Stomach (tissue), 9 donors: Measurements from ENCODE around the gene RIMBP2. TPM values are rescaled to one million over a fixed set of nuclear protein-coding genes. Genes with fewer than 3 reads are reported as not detected.
A peak's percentile ranks its signal among the peaks of the same experiment; 100 is the strongest.

Source experiments
- DNase-seq, 2 donors: peaks; one replicate each; pipeline versions ENCODE4 v3.0.0 to v3.0.0-alpha.2; 2013 to 2019
- H3K27ac ChIP-seq, 5 donors: fragments of 200-600 bp in 4 of 5; sonication (generic) in 4 of 5; one replicate each; pipeline ENCODE4 v1.5.1; 2013 to 2019; ENCODE audit warnings: mild to moderate bottlenecking in 1 of 5, moderate library complexity in 1 of 5
- H3K27me3 ChIP-seq, 3 donors: fragments of 200-600 bp; sonication (generic); one replicate each; pipeline ENCODE4 v1.5.1; 2017 to 2019; ENCODE audit warnings: mixed run types in 1 of 3
- H3K36me3 ChIP-seq, 4 donors: fragments of 200-600 bp; sonication (generic); 1 replicate in 3 of 4; 2 replicates in 1 of 4; pipeline ENCODE4 v1.5.1; 2016 to 2019
- H3K4me1 ChIP-seq, 4 donors: fragments of 200-600 bp; sonication (generic); one replicate each; pipeline ENCODE4 v1.5.1; 2016 to 2019
- H3K4me3 ChIP-seq, 4 donors: fragments of 200-600 bp; sonication (generic) in 3 of 4; one replicate each; pipeline ENCODE4 v1.5.1; 2016 to 2019; ENCODE audit warnings: mild to moderate bottlenecking in 1 of 4
- H3K9me3 ChIP-seq, 4 donors: fragments of 200-600 bp; sonication (generic); one replicate each; pipeline ENCODE4 v1.5.1; 2016 to 2019
- EP300 ChIP-seq: sonication (generic); formaldehyde crosslinking; IDR thresholded peaks from one replicate; pipeline ENCODE4 v1.6.1; 2017; ENCODE audit warnings: antibody characterized with exemption
- POLR2A ChIP-seq, 4 donors: fragments of 450-650 bp; IDR thresholded peaks; one replicate each; pipeline ENCODE4 v1.6.1; 2016; ENCODE audit warnings: antibody characterized with exemption in 4 of 4, control low read depth in 2 of 4, mild to moderate bottlenecking in 1 of 4, moderate library complexity in 1 of 4
- POLR2AphosphoS5 ChIP-seq, 3 donors: sonication (generic); formaldehyde crosslinking; IDR thresholded peaks; one replicate each; pipeline ENCODE4 v1.6.1; 2016; ENCODE audit warnings: antibody characterized with exemption in 3 of 3
- WGBS, 5 donors: extraction: QIAGEN DNeasy Blood & Tissue Kit in 3 of 5; methylation state at CpG; one replicate each; pipeline versions ENCODE4 v1.1.5 to v1.1.7; 2013 to 2018; 5-methylcytosine and 5-hydroxymethylcytosine counted together
- intact Hi-C: fragments of 100-400 bp; cut with DNase I; formaldehyde crosslinking; loops from one replicate; pipeline ENCODE4 v1.15.1; 2023; ENCODE audit warnings: low total_unique reads
- polyA plus RNA-seq, 3 donors: library from polyadenylated mRNA; stranded (reverse); fragments of 200-250 nt; gene quantifications; one replicate each; pipeline ENCODE4 v1.2.3, GENCODE V29; 2013
- total RNA-seq, 5 donors: library from RNA; depleted of rRNA; stranded (reverse); fragments of >200 nt; gene quantifications; one replicate each; pipeline versions ENCODE4 v1.1.0 to v1.2.3, GENCODE V29; 2014 to 2016
- TF ChIP-seq, protein P1 (sequence below), 7 experiments: fragments of 450-650 bp in 4 of 7; fragments of 200-600 bp in 3 of 7; sonication (generic) in 3 of 7; IDR thresholded peaks; one replicate each; pipeline ENCODE4 v1.5.1; 2016 to 2019; ENCODE audit warnings: antibody characterized with exemption in 7 of 7, control low read depth in 2 of 7, mild to moderate bottlenecking in 1 of 7
- donor health status: healthy with polysubstance abuse.
- donor health status: Bipolar disorder and iron deficiency.
- donor health status: healthy.

RIMBP2 gene
- total and polyA plus RNA-seq, 8 donors: 0.75 to 44.6 (median 5.6) TPM

DNA sequence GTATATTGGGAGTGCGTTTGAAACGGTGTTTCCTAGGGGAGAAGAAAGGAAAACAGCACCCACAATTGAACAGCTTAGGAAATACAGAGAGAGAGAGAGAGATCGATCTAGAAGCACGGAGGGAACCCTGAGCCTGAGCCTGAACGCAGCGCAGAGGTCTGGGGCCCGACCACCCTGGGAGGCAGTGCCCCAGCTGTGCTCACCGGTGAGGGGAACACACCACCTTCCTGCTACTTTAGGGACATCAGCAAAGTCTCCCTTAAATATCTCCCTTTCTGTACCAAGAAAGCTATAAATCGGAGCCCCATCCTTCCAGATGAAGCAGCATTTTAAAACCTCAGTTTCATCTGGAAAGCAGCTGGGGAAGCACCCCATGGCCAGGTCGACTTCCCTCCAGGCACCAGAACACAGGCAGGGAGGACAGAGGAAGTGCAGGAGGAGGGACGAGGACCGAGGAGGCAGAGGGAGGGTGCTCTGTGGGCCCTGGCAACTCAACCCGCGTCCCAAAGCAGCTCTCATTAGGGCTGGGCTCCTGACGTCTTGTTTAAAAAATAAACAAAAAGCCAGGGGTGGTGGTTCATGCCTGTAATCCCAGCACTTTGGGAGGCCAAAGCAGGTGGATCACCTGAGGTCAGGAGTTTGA, 12.2 kb downstream of the RIMBP2 start:
- intact Hi-C loops: no loop called here
- no peaks in the 10 kb centered on the region for H3K4me1 ChIP-seq
- H3K4me3 ChIP-seq: no peak overlapping the region
- H3K27ac ChIP-seq: no peak overlapping the region
- 34 to 54% (median 51%) methylated on average over 14 to 15 of the region's 15 CpGs for WGBS, 5 donors
- TF ChIP-seq, protein P1, sequence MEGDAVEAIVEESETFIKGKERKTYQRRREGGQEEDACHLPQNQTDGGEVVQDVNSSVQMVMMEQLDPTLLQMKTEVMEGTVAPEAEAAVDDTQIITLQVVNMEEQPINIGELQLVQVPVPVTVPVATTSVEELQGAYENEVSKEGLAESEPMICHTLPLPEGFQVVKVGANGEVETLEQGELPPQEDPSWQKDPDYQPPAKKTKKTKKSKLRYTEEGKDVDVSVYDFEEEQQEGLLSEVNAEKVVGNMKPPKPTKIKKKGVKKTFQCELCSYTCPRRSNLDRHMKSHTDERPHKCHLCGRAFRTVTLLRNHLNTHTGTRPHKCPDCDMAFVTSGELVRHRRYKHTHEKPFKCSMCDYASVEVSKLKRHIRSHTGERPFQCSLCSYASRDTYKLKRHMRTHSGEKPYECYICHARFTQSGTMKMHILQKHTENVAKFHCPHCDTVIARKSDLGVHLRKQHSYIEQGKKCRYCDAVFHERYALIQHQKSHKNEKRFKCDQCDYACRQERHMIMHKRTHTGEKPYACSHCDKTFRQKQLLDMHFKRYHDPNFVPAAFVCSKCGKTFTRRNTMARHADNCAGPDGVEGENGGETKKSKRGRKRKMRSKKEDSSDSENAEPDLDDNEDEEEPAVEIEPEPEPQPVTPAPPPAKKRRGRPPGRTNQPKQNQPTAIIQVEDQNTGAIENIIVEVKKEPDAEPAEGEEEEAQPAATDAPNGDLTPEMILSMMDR (IDR thresholded peaks at IDR 0.05): no peak
- TF ChIP-seq POLR2AphosphoS5 (IDR thresholded peaks at IDR 0.05) (no peak), EP300 (no peak), POLR2A (IDR thresholded peaks at IDR 0.05) (no peak)
- no peaks in the 10 kb centered on the region for H3K9me3 ChIP-seq
- no peak for DNase-seq
- H3K36me3 ChIP-seq: no peaks in the 10 kb centered on the region
- H3K27me3 ChIP-seq: peaks cover 0 to 65% (median 0%) of the 10 kb centered on the region in 3 donors

DNA sequence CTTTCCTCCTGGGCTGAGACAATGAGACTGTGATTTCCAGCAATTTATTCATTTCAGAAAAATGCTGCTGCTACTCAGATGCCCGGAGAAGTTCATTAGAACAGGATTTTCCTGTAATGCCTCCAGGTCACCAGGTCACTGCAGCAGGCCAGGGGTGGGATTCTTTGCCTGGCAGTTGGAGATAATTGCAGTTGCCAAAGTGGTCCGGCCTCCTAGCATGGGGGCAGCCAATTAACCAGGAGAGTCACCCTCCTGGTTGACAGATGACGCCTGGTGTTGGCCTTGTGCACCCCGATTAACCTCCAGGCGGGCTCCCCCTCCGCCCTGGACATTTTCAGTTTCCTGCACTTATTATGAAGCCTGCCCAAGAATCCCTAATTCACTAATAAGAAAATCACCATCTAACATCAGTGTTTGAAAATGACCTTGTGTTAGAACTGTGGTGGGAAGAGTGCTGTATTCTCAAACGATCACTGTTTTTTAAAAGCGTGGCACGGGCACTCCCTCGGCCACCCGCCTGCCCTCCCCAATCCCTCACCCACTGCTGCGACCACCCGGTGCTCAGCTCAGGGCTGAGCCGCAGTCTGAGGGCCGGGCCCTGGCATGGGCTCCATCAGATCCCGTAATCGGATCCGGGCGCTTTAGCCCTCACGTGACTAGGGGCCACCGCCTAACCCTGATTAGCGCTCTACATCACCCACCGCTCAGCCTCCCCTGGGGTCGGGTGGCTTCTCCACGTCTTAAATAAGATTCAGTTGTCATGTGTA, 12.9 kb downstream of the RIMBP2 start:
- no peak for DNase-seq
- H3K36me3 ChIP-seq: no peaks in the 10 kb centered on the region
- no peak overlapping the region for H3K27ac ChIP-seq
- peaks cover 0 to 58% (median 0%) of the 10 kb centered on the region in 3 donors for H3K27me3 ChIP-seq
- TF ChIP-seq, protein P1 (IDR thresholded peaks at IDR 0.05): no peak
- TF ChIP-seq POLR2AphosphoS5 (IDR thresholded peaks at IDR 0.05): no peak
- no peak for TF ChIP-seq EP300
- TF ChIP-seq POLR2A (IDR thresholded peaks at IDR 0.05): no peak
- H3K4me1 ChIP-seq: no peaks in the 10 kb centered on the region
- intact Hi-C loops: no loop called here
- H3K9me3 ChIP-seq: no peaks in the 10 kb centered on the region
- H3K4me3 ChIP-seq: no peak overlapping the region
- WGBS, 5 donors: 59 to 69% (median 63%) methylated on average over 11 to 25 of the region's 25 CpGs

DNA sequence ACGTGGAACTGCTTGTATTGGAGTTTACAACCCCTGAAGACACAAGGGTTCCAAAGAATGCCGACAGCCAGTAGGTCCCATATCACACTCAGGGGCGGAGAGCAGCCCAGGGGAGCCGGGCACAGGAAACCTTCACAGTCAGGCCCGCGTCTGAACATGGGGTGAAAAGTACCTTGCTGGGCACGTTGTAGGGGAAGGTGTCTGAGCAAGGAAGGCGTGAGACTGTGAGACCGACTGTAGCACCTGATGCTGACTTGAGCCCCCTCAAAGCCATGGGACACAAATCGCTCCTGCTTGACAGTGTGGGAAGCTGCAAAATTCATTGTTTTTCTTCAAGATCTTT, 14.7 kb downstream of the RIMBP2 start:
- no peaks in the 10 kb centered on the region for H3K36me3 ChIP-seq
- no peak for TF ChIP-seq POLR2A (IDR thresholded peaks at IDR 0.05)
- no peaks in the 10 kb centered on the region for H3K4me1 ChIP-seq
- intact Hi-C loops: no loop called here
- no peak overlapping the region for H3K27ac ChIP-seq
- peak in 1 of 2 donors; percentile 7 for DNase-seq
- WGBS, 5 donors: 75 to 94% (median 80%) methylated on average over 4 to 10 of the region's 10 CpGs
- no peak overlapping the region for H3K4me3 ChIP-seq
- H3K27me3 ChIP-seq: peaks cover 0 to 44% (median 0%) of the 10 kb centered on the region in 3 donors
- H3K9me3 ChIP-seq: no peaks in the 10 kb centered on the region

DNA sequence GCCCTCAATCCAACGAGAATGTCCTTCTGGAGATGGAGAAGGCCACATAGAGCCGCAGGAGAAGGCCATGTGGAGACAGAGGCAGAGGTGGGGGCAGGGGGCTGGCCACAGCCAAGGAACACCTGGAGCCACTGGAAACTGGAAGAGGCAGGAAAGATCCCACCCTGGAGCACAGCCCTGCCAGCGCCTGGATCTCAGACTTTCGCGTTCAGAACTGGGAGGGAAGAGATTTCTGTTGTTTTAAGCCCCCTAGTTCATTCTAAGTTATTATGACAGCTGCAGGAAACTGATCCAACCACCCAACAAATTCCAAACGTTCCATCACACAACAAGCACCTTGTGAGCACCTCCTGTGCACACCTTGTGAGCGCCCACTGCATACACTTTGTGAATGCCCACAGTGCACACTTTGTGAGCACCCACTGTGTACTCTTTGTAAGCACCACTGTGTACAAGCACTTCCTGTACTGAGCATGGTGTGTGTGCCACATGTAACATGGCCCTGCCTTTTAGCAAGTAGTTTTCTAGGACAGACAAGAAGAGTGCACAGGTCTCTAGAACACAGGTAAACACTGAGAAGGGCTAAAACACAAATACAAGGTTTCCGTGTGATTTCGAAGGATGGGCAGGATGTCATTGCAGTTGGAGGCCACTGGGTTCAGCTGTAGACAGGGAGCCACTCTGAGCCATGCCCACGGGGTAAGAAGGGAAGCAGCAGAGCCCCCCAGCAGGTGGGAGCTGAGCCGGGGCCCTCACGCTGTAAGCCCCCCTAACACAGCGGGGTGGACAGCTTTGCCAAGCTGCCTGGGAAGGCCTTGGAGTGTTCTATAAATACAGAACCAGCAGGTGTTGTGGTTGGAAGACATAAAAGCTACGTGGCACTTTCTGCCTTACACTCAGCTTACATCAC, 15.4 kb downstream of the RIMBP2 start:
- WGBS, 5 donors: 62 to 76% (median 72%) methylated on average over 13 to 14 of the region's 14 CpGs

More for the DNA sequence above, 15.4 kb downstream of the RIMBP2 start:
- Histone ChIP-seq H3K27me3 (peaks cover 0 to 40% (median 0%) of the 10 kb centered on the region in 3 donors), H3K27ac (no peak overlapping the region), H3K36me3 (no peaks in the 10 kb centered on the region), H3K4me3 (no peak overlapping the region), H3K9me3 (no peaks in the 10 kb centered on the region), H3K4me1 (no peaks in the 10 kb centered on the region)
- DNase-seq: peak in 1 of 2 donors; percentile 14
- TF ChIP-seq EP300: no peak
- TF ChIP-seq POLR2A (IDR thresholded peaks at IDR 0.05): no peak
- no peak for TF ChIP-seq POLR2AphosphoS5 (IDR thresholded peaks at IDR 0.05)
- TF ChIP-seq, protein P1 (IDR thresholded peaks at IDR 0.05): no peak
- intact Hi-C loops: no loop called here
